Erythroblast (primary cell): ENCODE data around the gene ACOT13.

ENCODE experiments used
- GATA1 ChIP-seq: IDR thresholded peaks from 2 replicates; pipeline ENCODE4 v1.6.1; 2011; ENCODE audit warnings: low read depth, mild to moderate bottlenecking, control low read depth, low read length, moderate library complexity
- POLR2A ChIP-seq: IDR thresholded peaks from 2 replicates; pipeline ENCODE4 v1.6.1; 2011; ENCODE audit warnings: mild to moderate bottlenecking, low read length

DNA sequence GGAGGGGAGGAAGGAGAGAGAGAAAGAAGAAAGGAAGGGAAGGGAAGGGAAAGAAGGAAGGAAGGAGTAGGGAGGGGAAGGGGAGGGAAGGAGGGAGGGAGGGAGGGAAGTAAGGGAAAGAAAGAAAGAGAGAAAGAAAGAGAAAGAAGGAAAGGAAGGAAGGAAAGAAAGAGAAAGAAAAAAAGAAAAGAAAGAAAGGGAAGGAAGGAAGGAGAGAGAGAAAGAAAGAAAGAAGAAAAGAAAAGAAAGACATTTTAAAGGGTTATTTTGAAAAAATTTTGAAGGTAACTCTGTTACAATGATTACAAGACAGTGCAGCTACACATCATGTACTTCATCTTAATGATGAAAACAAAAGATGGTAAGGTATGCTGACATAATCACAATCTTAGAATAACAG lies 24.8 kb upstream of the ACOT13 start:
- TF ChIP-seq POLR2A (no peak), GATA1 (no peak)
